ENCODE results near the gene CNIH1. TPM values are rescaled to one million over a fixed set of nuclear protein-coding genes. Genes with fewer than 3 reads are reported as not detected.
"Not testable (repeated sequence)": the region's sequence is repeated elsewhere in the genome, so short reads cannot be mapped to it uniquely, and the experiment has no call there.

The CNIH1 gene
- total and polyA plus RNA-seq, 8 donors = 10.8 to 43.5 (median 34.7) TPM

DNA sequence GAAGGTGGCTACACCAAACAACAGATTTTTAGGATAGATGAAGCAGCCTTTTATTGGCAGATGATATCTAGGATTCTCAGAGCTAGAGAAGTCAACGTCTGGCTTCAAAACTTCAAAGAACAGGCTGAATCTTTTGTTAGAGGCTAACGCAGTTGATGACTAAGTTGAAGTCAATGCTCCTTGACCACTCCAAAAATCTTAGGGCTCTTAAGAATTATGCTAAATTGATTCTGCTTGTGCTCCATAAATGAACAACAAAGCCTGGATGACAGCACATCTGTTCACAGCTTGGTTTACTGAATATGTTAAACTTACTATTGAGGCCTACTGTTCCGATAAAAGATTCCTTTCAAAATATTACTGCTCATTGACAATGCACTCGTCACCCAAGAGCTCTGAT is 57.3 kb downstream of the CNIH1 start:
- ATAC-seq = no peak
- intact Hi-C loops (cut with DNase I) = no loop called here
- no peak overlapping the region for H3K4me3 ChIP-seq
- no peak for DNase-seq
- H3K27ac ChIP-seq = no peak overlapping the region
- H3K9me3 ChIP-seq = no peaks in the 10 kb centered on the region
- H3K36me3 ChIP-seq = no peaks in the 10 kb centered on the region
- H3K27me3 ChIP-seq = no peaks in the 10 kb centered on the region
- TF ChIP-seq, protein P1, sequence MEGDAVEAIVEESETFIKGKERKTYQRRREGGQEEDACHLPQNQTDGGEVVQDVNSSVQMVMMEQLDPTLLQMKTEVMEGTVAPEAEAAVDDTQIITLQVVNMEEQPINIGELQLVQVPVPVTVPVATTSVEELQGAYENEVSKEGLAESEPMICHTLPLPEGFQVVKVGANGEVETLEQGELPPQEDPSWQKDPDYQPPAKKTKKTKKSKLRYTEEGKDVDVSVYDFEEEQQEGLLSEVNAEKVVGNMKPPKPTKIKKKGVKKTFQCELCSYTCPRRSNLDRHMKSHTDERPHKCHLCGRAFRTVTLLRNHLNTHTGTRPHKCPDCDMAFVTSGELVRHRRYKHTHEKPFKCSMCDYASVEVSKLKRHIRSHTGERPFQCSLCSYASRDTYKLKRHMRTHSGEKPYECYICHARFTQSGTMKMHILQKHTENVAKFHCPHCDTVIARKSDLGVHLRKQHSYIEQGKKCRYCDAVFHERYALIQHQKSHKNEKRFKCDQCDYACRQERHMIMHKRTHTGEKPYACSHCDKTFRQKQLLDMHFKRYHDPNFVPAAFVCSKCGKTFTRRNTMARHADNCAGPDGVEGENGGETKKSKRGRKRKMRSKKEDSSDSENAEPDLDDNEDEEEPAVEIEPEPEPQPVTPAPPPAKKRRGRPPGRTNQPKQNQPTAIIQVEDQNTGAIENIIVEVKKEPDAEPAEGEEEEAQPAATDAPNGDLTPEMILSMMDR (IDR thresholded peaks at IDR 0.05) = no peak
- WGBS, 2 donors = 83 to 85% methylated on average over 4 of the region's 4 CpGs
- no peak for FAIRE-seq
- no peaks in the 10 kb centered on the region for H3K4me1 ChIP-seq

DNA sequence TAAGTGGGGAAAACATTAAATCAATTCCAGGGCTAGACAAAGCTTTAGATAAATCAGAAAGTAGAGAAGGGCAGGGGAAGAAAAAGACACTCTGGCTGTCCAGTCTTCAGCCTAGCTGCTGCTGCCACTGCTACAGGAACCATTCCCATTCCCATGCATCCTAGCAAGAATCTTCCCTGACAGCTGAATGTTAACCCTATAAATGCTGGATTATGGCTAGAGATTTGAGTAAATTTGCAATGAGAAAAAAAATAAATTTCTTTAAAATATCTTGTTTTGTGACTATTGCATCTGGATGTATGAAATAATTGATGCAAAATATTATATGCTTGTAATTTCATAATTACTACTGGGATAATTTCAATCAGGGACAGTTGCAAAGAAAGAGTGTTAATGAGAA is 59.4 kb downstream of the CNIH1 start:
- no peaks in the 10 kb centered on the region for H3K9me3 ChIP-seq
- TF ChIP-seq, protein P1 (IDR thresholded peaks at IDR 0.05) = no peak
- H3K27ac ChIP-seq = no peak overlapping the region
- no peak for DNase-seq
- no peak for FAIRE-seq
- no peak overlapping the region for H3K4me3 ChIP-seq
- H3K4me1 ChIP-seq = no peaks in the 10 kb centered on the region
- no peaks in the 10 kb centered on the region for H3K27me3 ChIP-seq
- intact Hi-C loops (cut with DNase I) = no loop called here
- no peaks in the 10 kb centered on the region for H3K36me3 ChIP-seq
- ATAC-seq = no peak

DNA sequence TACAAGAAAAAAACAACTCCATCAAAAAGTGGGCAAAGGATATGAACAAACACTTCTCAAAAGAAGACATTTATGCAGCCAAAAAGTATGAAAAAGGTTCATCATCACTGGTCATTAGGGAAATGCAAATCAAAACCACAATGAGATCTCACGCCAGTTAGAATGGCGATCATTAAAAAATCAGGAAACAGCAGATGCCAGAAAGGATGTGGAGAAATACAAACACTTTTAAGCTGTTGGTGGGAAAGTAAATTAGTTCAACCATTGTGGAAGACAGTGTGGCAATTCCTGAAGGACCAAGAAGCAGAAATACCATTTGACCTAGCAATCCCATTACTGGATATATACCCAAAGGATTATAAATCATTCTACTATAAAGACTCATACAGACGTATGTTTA is 60.6 kb downstream of the CNIH1 start:
- H3K4me1 ChIP-seq; FAIRE-seq; DNase-seq; H3K36me3 ChIP-seq; intact Hi-C loops (cut with DNase I); H3K9me3 ChIP-seq; H3K27me3 ChIP-seq; ATAC-seq; H3K4me3 ChIP-seq; H3K27ac ChIP-seq: not testable (repeated sequence)
- 77% methylated on average over 3 of the region's 3 CpGs for WGBS, 2 donors

DNA sequence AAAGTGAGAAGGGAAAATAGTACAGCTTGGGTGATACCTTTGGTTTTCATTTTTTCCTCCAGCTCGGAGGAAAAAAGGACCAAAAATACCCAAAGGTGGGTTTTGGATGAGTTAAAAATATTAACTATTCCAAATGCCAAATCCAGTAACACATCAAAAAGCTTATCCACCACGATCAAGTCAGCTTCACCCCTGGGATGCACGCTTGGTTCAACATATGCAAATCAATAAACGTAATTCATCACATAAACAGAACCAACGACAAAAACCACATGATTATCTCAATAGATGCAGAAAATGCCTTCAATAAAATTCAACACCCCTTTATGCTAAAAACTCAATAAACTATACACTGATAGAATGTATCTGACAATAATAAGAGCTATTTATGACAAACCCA is 62.3 kb downstream of the CNIH1 start:
- H3K4me1 ChIP-seq; intact Hi-C loops (cut with DNase I); ATAC-seq; DNase-seq; H3K36me3 ChIP-seq; H3K9me3 ChIP-seq; H3K27ac ChIP-seq; H3K4me3 ChIP-seq; FAIRE-seq; H3K27me3 ChIP-seq: not testable (repeated sequence)
- 62 to 64% methylated on average over 5 of the region's 5 CpGs for WGBS, 2 donors

- WGBS, 2 donors = 68% methylated on average over 7 of the region's 7 CpGs
- no peaks in the 10 kb centered on the region for H3K9me3 ChIP-seq
- no peaks in the 10 kb centered on the region for H3K36me3 ChIP-seq
- intact Hi-C loops (cut with DNase I) = no loop called here
- no peaks in the 10 kb centered on the region for H3K27me3 ChIP-seq
- H3K4me1 ChIP-seq = no peaks in the 10 kb centered on the region
- no peak overlapping the region for H3K27ac ChIP-seq
- ATAC-seq (no peak), FAIRE-seq (no peak), DNase-seq (no peak)
- TF ChIP-seq, protein P1 (IDR thresholded peaks at IDR 0.05) = no peak
- H3K4me3 ChIP-seq = no peak overlapping the region
Measured at GRCh38 chr14:54377501-54377900, 63.7 kb downstream of the CNIH1 start.

- Histone ChIP-seq H3K27ac (no peak overlapping the region), H3K36me3 (no peaks in the 10 kb centered on the region), H3K27me3 (no peaks in the 10 kb centered on the region), H3K4me3 (no peak overlapping the region), H3K9me3 (no peaks in the 10 kb centered on the region), H3K4me1 (no peaks in the 10 kb centered on the region)
- no peak for ATAC-seq
- 49 to 61% methylated on average over 7 of the region's 7 CpGs for WGBS, 2 donors
- DNase-seq = no peak
- intact Hi-C loops (cut with DNase I) = no loop called here
- FAIRE-seq = no peak
- TF ChIP-seq, protein P1 (IDR thresholded peaks at IDR 0.05) = no peak
Measured at GRCh38 chr14:54374117-54374884, 66.9 kb downstream of the CNIH1 start.
